B cell (primary cell): ENCODE data around the gene SARM1.

Source experiments
- CTCF ChIP-seq: fragments of 200-600 bp; IDR thresholded peaks from one replicate; pipeline ENCODE4 v1.8.0; 2022; ENCODE audit warnings: antibody characterized with exemption, mild to moderate bottlenecking
- EZH2 ChIP-seq: IDR thresholded peaks from 2 replicates; pipeline ENCODE4 v1.6.1; 2012; ENCODE audit warnings: borderline replicate concordance, low read depth, mild to moderate bottlenecking, moderate library complexity, low read length; ENCODE audit not compliant: insufficient read depth, poor library complexity, severe bottlenecking

GRCh38 chr17:28406473-28406814 lies 35.0 kb downstream of the SARM1 start:
- TF ChIP-seq CTCF, result no peak
- TF ChIP-seq EZH2, result no peak
